SK-N-SH treated with all-trans-retinoic acid at 6 μM for 48 hours (cell line): Measurements from ENCODE around the gene ILK.

Experiments
- ATAC-seq: fragments of 200-7000 bp; cut with Tn5 transposase; 3 replicates; pipeline ENCODE4 v1.9.1; 2020; ENCODE audit warnings: mild to moderate bottlenecking, moderate library complexity
- BACH2 ChIP-seq: fragments of 250-450 bp; sonication (Bioruptor Pico); IDR thresholded peaks from 2 replicates; pipeline ENCODE4 v1.9.0; 2021; ENCODE audit warnings: mild to moderate bottlenecking, borderline replicate concordance
- CREB5 ChIP-seq: fragments of 250-450 bp; sonication (Bioruptor Pico); IDR thresholded peaks from 2 replicates; pipeline ENCODE4 v1.5.1; 2020; ENCODE audit warnings: low read depth, mild to moderate bottlenecking, moderate library complexity
- CSDC2 ChIP-seq: fragments of 250-450 bp; sonication (Bioruptor Pico); IDR thresholded peaks from 2 replicates; pipeline ENCODE4 v1.5.0; 2020; ENCODE audit warnings: mild to moderate bottlenecking, moderate library complexity
- CSRNP3 ChIP-seq: fragments of 250-450 bp; sonication (Bioruptor Pico); IDR thresholded peaks from 2 replicates; pipeline ENCODE4 v1.5.1; 2021; ENCODE audit warnings: mild to moderate bottlenecking, moderate library complexity
- GLIS3 ChIP-seq: fragments of 250-450 bp; sonication (Bioruptor Pico); IDR thresholded peaks from 2 replicates; pipeline ENCODE4 v1.5.0; 2020; ENCODE audit warnings: mild to moderate bottlenecking, moderate library complexity
- OSR1 ChIP-seq: fragments of 250-450 bp; sonication (Bioruptor Pico); IDR thresholded peaks from 2 replicates; pipeline ENCODE4 v1.8.0; 2022; ENCODE audit warnings: moderate library complexity, mild to moderate bottlenecking, inconsistent platforms
- PATZ1 ChIP-seq: fragments of 250-450 bp; sonication (Bioruptor Pico); IDR thresholded peaks from 2 replicates; pipeline ENCODE4 v1.8.0; 2020; ENCODE audit warnings: mild to moderate bottlenecking, moderate library complexity, borderline replicate concordance
- PPARA ChIP-seq: fragments of 250-450 bp; sonication (Bioruptor Pico); IDR thresholded peaks from 2 replicates; pipeline ENCODE4 v1.5.0; 2020; ENCODE audit warnings: mild to moderate bottlenecking, borderline replicate concordance
- RARB ChIP-seq: fragments of 250-450 bp; sonication (Bioruptor Pico); IDR thresholded peaks from 2 replicates; pipeline ENCODE4 v1.8.0; 2021; ENCODE audit warnings: mild to moderate bottlenecking, moderate library complexity
- SNAI2 ChIP-seq: fragments of 250-450 bp; sonication (Bioruptor Pico); IDR thresholded peaks from 2 replicates; pipeline ENCODE4 v1.5.0; 2020; ENCODE audit warnings: mild to moderate bottlenecking, moderate library complexity
- TSHZ2 ChIP-seq: fragments of 250-450 bp; sonication (Bioruptor Pico); IDR thresholded peaks from 2 replicates; pipeline ENCODE4 v1.5.0; 2020; ENCODE audit warnings: mild to moderate bottlenecking, moderate library complexity
- ZC3H10 ChIP-seq: fragments of 250-450 bp; sonication (Bioruptor Pico); IDR thresholded peaks from 2 replicates; pipeline ENCODE4 v1.5.1; 2021; ENCODE audit warnings: mild to moderate bottlenecking, moderate library complexity
- ZFP30 ChIP-seq: fragments of 450-650 bp; formaldehyde crosslinking; IDR thresholded peaks from 2 replicates; pipeline ENCODE4 v1.5.0; 2022; ENCODE audit warnings: mild to moderate bottlenecking, moderate library complexity
- ZNF565 ChIP-seq: fragments of 450-650 bp; formaldehyde crosslinking; conservative IDR thresholded peaks from 2 replicates; pipeline ENCODE4 v1.5.0; 2020; ENCODE audit warnings: low read depth, mild to moderate bottlenecking, moderate library complexity
- ZNF70 ChIP-seq: fragments of 450-650 bp; formaldehyde crosslinking; IDR thresholded peaks from 2 replicates; pipeline ENCODE4 v1.5.0; 2020; ENCODE audit warnings: mild to moderate bottlenecking, moderate library complexity
- ZNF8 ChIP-seq: fragments of 450-650 bp; formaldehyde crosslinking; IDR thresholded peaks from 2 replicates; pipeline ENCODE4 v1.5.0; 2020; ENCODE audit warnings: mild to moderate bottlenecking, moderate library complexity

Gene ILK

GRCh38 chr11:6615882-6616585 is 12.5 kb downstream of the ILK start:
- no peak for ATAC-seq
- TF ChIP-seq TSHZ2 (CRISPR knock-in tag) (no peak), SNAI2 (CRISPR knock-in tag) (no peak), CSDC2 (CRISPR knock-in tag) (no peak), CSRNP3 (CRISPR knock-in tag) (no peak), RARB (CRISPR knock-in tag) (no peak), ZC3H10 (CRISPR knock-in tag) (no peak), ZNF8 (no peak), ZNF70 (no peak), OSR1 (CRISPR knock-in tag) (no peak), ZFP30 (CRISPR knock-in tag) (no peak), GLIS3 (CRISPR knock-in tag) (no peak), ZNF565 (CRISPR knock-in tag) (no peak), CREB5 (CRISPR knock-in tag) (no peak)

GRCh38 chr11:6616596-6617250 is 13.1 kb downstream of the ILK start:
- TF ChIP-seq OSR1 (CRISPR knock-in tag) = no peak
- no peak for TF ChIP-seq PATZ1 (CRISPR knock-in tag)
- no peak for TF ChIP-seq BACH2
- TF ChIP-seq ZNF8 = no peak
- no peak for TF ChIP-seq ZNF565 (CRISPR knock-in tag)
- no peak for TF ChIP-seq PPARA (CRISPR knock-in tag)
- no peak for TF ChIP-seq ZFP30 (CRISPR knock-in tag)
- no peak for TF ChIP-seq TSHZ2 (CRISPR knock-in tag)
- TF ChIP-seq, all 23 proteins: peak for 0
- no peak for ATAC-seq

GRCh38 chr11:6617315-6617781 is 13.8 kb downstream of the ILK start:
- TF ChIP-seq ZC3H10 (CRISPR knock-in tag) = no peak
- ATAC-seq = no peak
